AG09309 (cell line): ENCODE results near the gene AVL9.
A peak's percentile ranks its signal among the peaks of the same experiment; 100 is the strongest.

ENCODE experiments used
- DNase-seq: peaks from one replicate; pipeline ENCODE4 v3.0.0-alpha.2; 2010; ENCODE audit warnings: low read depth
- H3K4me3 ChIP-seq: 2 replicates; pipeline ENCODE4 v1.5.1; 2011; ENCODE audit warnings: mild to moderate bottlenecking, low read depth, low read length, moderate library complexity; ENCODE audit not compliant: control insufficient read depth
- CTCF ChIP-seq: IDR thresholded peaks from 2 replicates; pipeline ENCODE4 v1.5.1; 2011; ENCODE audit warnings: mild to moderate bottlenecking, low read depth, low read length, inconsistent platforms; ENCODE audit not compliant: insufficient read depth, control insufficient read depth; ENCODE audit errors: missing control alignments

Gene AVL9

DNA sequence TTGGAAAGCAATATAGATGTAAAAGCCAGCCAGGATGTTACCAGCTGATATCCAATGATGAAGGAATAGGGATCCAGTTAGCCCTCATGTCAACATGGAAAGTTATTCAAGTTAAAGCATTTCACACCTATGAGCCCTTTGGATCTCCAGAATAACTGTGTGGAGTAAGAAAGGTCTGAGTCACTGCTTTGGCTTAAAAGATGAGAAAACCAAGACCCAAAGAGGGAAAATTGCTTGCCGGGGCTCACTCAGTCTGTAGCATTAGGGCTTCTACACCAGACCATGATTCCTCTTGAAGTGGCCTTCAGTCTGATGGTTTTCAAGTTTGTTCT, 17.7 kb upstream of the AVL9 start:
- H3K4me3 ChIP-seq = no peak overlapping the region
- no peak for TF ChIP-seq CTCF
- DNase-seq = no peak

- DNase-seq = no peak
- TF ChIP-seq CTCF = peak; percentile 91
- no peak overlapping the region for H3K4me3 ChIP-seq
These were observed 15.6 kb upstream of the AVL9 start for GRCh38 chr7:32479574-32480200.

DNA sequence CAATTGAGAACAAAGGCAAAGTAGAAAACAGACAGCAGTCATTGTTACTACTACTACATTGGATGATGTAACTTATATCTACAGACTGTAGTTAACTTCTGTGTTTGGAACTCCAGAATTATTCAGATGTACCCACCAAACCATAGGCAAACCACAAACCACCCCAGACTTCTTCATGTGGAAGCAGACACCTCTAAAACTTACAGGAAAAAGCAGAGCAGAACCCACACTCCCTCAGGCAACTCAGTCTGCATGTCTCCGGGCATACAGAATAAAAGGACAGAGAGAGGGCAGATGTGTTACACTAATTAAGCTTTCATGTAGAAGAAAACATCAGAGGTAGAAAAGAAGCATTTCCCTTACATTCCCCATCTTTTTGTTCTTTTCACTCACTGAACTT, 14.1 kb upstream of the AVL9 start:
- H3K4me3 ChIP-seq = no peak overlapping the region
- TF ChIP-seq CTCF = no peak
- no peak for DNase-seq

- H3K4me3 ChIP-seq = no peak overlapping the region
- DNase-seq = no peak
- no peak for TF ChIP-seq CTCF
These were observed 13.4 kb upstream of the AVL9 start for GRCh38 chr7:32481921-32482320.

DNA sequence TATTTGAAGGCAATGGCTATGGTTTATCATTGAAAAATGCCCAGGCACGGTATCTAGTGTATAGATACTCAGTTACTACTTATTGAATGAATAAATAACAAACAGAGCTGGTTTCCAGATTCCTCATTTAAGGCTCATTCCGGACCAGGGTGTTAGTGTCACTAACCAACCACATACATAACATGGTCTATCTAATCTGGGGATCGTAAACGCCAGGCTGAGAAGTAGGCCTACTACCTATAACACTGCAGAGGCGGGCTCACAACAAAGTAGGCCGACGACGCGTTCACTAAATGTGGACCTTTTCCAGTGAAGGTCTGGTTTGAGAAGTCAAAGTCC, 5.5 kb upstream of the AVL9 start:
- TF ChIP-seq CTCF = no peak

GRCh38 chr7:32490127-32490796, 5.0 kb upstream of the AVL9 start, which contains the start of gene LSM5:
Gene LSM5, minus strand, starts transcription at chr7:32490380. Its CDS starts 15 bp downstream, at chr7:32490365.
- DNase-seq = no peak
- H3K4me3 ChIP-seq = peak within 1 kb of the TSS; percentile 85
- TF ChIP-seq CTCF = no peak

More for the DNA sequence above, 5.5 kb upstream of the AVL9 start:
- peak overlapping the region; percentile 85 for H3K4me3 ChIP-seq
- DNase-seq = no peak
